NAMALWA (cell line): ENCODE measurements around the gene CLCF1.
A peak's percentile ranks its signal among the peaks of the same experiment; 100 is the strongest.

Source experiments
- DNase-seq: peaks from one replicate; pipeline ENCODE4 v3.0.0-alpha.2; 2015; ENCODE audit warnings: low spot score

CLCF1 gene

DNA sequence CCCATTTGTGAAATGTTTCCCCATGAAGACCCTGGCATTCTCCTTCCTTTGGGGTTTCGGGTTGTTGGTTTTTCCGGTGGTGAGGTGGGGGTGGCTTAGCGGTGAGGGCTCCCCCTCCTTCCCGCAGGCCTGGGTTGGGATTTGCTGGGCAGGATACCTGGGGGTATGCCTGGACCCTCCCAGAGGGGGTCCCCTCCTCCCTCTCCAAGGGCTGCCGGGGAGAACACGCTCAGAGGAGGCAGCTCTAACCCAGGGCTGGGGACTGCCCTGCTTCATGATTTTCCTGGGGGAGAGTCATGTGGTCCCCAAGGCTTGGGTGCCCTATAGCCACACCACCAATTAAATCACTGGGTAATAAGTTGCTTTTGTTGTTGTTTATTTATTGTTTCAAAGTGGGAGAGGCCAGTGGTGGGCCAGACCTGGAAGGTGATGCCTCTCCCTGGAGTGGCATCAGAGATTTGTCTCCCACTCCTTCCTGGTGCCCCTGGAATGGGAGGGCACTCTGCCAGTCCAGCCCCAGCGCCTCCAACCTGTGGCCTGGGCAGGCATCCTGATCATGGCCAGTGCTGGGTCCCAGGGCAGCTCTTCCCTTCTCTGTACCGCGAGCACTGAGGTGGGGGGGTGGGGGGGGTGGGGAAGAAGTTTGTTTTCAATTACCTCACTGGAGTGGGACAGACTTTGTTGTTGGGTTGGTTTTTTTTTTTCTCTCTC lies 1.3 kb upstream of the CLCF1 start:
- no peak for DNase-seq

DNA sequence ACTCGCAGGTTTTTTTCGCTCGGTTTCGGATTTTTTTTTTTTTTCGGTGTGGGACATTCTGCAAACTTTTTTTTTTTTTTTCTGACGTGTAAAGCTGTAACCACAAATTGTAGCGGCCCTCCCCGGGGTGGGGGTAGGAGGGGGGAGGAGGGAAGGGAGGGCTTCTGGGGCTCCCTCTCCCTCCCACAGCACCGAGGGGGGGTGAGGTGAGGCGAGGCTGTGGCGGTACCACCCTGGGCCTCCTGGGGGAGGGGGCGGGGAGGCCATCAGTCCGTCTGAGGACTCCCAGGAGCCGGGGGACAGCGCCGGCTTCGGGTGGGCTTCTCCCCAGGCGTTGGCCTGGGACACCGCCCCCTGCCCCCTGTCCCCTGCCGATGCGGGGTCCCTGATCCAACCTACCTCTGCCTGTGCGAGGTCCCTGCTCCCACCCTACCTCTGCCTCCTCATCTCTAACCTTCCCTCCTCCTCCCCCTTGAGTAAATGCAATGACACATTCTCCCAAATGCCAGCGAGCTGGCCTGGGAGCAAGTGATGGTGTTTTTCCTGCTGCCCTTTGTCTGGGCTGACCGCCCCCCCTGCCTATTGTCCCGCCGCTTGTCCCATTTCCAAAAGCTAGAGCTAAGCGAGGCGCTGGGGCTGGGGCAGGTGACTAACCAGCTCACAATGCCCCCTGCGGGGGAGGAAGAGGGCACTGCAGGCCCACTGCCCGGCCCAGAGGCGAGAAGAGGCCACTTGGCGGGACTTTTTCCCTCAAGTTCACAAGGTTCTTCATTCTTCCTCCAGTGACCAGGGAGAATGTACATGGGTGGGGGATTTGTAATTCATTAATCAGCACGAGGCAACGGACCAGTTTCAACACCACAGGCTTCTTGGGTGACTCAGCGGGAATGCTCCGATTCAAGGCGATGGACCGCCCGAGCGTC lies 511 bp upstream of the CLCF1 start:
- DNase-seq, result peak; percentile 75

DNA sequence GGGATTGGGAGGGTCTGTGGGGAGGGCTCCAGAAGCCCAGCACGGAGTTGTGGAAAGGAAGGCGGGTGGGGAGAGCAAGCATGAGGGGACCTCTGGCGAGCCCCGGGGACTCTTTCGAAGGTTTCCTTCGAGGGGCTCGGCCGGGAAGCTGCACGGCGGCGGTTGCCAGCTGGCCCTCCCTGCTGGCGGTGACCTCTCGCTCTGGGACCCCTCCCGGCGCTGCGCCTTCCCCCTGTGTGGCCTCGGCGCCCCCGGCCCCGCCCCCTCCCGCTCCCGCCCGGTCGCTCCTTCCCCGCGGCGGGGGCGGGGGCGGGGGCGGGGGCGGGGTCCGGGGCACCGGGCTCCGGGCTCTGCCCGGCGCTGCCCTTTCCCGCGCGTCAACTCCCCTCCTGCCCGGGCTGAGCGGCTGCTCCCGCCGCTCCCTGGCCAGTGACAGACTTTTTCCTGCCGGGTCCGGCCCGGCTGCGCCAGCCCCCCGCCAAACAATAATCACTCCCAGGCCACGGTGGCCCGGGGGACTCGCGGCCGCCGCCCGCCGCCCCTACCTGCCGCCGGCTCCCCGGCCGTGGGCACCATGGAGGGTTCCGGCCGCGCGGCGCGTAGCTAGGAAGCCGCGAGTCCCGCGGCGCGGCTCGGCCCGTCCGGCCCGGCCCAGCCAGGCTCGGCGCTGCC lies 941 bp downstream of the CLCF1 start:
- no peak for DNase-seq

GRCh38 chr11:67371911-67372320 lies 1.5 kb downstream of the CLCF1 start:
- no peak for DNase-seq

DNA sequence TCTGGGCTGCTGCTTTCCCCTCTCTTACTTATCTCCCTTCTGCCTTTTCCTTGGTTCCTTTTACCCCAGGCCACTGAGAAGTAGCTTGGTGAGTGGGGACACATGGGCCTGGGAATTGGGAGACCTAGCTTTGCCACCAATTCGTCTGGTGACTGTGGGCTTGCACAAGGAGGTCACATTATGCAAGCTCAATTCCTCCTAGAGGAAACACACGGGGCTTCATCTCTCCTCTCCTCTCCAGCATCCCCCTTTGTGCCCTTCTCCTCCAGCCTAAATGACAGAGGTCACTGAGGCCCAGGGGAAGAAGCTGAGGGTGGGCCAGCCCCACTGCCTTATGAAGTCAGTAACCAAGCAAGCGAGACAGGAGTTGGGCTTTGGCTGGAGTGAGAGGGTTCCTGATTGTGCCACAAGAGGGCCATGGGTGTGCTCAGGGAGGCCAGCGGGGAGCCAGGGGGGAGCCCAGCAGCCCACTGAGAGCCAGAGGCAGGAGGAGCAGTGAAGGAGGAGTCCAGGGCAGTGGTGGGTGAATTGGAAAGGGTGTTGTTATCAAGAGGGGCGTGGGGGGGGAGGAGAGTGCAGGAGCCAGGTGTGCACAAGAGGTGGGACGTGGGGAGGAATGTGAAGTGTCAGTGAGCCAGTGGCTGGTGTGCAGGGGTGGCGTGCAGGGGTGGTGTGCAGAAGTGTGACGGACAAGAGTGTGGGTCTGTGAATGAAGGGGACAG lies 2.0 kb downstream of the CLCF1 start:
- DNase-seq, result peak; percentile 74

DNA sequence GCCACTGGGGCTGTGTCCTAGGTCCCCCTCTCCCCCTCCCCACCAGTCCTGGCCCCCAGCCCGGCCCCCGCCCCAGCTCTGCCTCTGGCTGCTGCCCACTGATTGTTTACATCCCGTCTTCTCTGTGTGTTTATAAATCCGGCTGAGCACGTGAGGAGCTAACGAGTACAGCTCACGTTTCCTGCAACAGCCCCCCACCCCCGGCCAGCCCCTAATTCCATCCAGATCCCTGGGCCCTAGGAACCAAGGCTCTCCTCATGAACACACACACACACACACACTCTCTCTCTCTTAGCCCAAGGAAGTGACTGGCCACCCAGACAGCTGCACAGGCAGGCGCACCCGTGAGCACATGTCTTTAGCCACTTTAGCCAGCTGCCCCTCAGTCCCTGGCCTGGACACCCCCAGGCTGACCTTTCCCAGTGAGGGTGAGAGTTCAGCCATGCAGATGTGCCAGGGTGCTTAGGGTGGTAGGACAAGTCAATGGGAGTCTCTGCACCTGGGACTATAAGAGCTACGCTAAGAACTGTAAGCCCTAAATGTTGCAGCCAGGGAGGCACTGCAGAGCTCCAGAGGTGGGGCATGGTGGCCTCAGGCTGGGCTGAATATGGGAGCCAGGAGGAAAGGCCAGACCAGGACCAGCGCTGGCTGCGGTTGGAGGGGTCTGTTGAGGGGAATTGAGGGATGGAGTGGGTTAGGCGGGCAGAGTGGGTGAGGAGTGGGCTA lies 2.9 kb downstream of the CLCF1 start:
- no peak for DNase-seq

GRCh38 chr11:67369801-67370284 lies 3.6 kb downstream of the CLCF1 start:
- no peak for DNase-seq

GRCh38 chr11:67369275-67369674 lies 4.1 kb downstream of the CLCF1 start:
- DNase-seq, result no peak

DNA sequence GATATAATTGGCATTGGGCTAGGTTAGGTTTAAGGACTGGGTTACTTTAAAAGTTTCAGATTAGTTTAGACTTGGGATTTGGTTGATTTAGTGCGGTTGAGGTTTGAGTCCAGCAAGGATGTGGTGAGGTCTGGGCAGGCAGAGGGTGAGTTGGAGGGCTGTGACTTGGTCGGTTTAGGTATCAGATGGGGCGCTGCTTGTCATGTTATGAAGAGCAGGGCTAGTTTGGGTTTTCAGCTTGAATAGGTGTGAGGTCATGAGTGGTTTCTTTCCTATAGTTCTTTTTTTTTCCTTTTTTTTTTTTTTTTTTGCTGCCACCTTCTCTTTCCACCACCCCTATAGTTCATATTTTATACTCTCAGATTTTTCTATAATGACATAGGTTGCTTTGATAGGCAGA lies 4.8 kb downstream of the CLCF1 start:
- DNase-seq, result no peak

DNA sequence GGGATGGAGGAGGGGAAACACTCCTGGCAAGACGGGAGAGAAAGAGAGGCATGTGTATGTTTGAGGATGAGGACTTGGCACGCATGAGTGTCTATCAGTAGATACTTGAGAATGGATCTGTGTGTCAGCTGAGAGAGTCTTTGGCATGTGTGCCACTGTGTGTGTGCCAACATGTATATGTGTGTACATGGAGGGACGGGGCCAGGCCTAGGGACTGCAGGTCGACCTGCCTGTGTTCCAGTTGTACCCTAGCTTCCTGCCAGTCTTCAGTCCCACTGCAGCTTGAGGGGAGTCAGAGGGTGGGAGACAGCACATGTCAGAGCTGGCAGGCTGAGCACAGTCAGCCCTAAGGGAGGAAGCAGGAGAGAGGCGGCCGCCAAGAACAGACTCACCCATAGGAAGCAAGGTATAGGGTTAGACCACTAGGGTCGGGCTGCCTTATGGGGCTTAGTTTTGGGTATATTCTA lies 5.6 kb downstream of the CLCF1 start:
- no peak for DNase-seq

- DNase-seq, result no peak
Measured at GRCh38 chr11:67366961-67367760, 6.2 kb downstream of the CLCF1 start.

- DNase-seq, result no peak
Measured at GRCh38 chr11:67366546-67366945, 6.9 kb downstream of the CLCF1 start.

- no peak for DNase-seq
Measured at GRCh38 chr11:67365736-67366444, 7.5 kb downstream of the CLCF1 start.

GRCh38 chr11:67364783-67365722 lies 8.3 kb downstream of the CLCF1 start:
- DNase-seq, result peak; percentile 47

DNA sequence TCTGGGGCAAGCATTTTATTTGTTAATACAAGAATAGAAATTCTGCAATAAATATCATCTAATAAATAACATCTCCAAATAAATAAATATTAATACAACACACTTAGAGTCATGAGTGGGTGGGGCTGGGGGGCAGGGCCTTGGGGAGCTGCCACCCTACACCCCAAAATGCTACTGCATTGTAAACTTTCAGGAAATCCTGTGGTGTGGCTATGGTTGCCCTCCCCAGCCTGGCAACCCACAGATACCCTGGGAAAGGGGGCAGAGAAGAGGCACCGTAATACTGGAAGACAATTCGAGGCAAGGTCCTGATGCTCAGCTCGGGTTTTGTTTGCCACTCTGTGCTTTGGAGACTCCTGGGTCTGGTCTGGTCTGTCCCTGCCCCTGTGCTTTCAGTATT lies 9.2 kb downstream of the CLCF1 start:
- DNase-seq, result no peak

- DNase-seq, result no peak
Measured at GRCh38 chr11:67357831-67358670, 15.3 kb downstream of the CLCF1 start.

GRCh38 chr11:67356864-67357561 lies 16.4 kb downstream of the CLCF1 start:
- peak; percentile 81 for DNase-seq
